NCI-H524 (cell line): Measurements from ENCODE around the gene GALK2.
"Not testable (repeated sequence)": the region's sequence is repeated elsewhere in the genome, so short reads cannot be mapped to it uniquely, and the experiment has no call there.

Experiments used
- DNase-seq, 2 experiments: peaks; one replicate each; lab custom pipeline; 2025; lab: John Stamatoyannopoulos, UW

The GALK2 gene

DNA sequence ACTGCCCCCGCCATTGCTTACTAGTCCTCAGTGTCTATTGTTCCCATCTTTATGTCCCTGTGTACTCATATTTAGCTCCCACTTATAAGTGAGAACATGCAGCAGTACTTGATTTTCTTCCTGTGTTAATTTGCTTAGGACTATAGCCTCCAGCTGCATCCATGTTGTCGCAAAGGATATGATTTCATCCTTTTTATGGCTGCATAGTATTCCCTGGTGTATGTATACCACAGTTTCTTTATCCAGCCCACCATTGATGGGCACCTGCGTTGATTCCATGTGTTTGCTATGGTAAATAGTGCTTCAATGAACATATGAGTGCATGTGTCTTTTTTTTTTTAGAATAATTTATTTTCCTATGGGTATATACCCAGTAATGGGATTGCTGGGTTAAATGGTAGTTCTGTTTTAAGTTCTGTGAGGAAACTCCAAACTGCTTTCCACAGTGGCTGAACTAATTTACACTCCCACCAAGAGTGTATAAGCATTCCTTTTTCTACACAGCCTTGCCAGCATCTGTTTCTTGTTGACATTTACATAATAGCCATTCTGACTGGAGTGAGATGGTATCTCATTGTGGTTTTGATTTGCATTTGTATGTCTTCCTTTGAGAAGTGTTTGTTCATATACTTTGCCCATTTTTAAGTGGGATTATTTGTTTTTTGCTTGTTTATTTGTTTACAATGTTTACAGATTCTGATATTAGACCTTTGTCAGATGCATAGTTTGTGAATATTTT, 53.7 kb downstream of the GALK2 start:
- DNase-seq, result no peak

DNA sequence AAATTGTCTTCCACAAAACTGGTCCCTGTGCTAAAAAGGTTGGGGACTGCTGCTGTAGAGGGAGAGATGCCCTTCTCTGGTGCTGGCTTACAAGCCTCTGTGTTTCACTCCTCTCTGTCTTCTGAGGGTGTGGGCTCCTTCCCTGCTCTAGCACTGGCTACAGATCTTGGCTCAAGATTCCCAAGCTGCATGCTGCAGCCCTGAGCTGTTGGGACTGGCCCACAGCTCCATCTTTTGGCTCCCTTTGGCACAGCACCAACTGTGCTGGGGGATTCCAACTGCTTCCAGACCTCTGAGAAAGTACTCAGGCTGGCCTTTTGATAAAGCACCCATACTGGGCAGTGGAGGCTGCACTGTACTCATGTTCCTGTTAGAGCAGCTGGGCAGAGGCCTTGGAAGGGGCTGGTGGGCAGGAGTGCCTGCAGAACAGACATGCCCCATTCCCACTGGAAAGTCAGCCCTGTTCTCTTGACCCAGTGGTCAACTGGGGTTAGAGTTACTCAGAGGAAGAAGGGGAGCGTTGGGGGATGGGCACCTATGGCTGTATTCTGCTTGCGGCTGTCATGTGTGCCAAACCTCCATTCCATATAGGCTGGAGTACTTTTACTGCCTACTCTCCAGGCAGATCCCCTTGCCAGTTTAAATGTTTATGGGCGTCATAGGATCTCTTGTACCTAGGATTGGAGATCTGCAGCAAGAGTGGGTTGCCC, 55.7 kb downstream of the GALK2 start:
- DNase-seq, result peak; percentile 24 to 77

DNA sequence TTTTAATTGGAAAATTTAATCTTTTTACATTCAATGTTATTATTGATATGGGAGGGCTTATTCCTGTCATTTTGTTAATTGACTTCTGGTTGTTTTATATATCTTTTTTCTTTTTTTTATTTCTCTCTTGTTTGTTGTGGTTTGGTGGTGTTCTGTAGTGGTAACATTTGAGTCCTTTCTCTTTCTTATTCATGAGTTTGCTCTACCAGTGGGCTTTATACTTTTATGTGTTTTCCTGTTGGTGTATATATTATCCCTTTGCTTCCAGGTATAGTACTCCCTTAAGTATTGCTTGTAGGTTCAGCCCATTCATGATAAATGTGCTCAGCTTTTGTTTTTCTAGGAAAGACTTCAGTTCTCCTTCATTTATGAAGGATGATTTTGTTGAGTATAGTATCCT, 57.6 kb downstream of the GALK2 start:
- no peak for DNase-seq

DNA sequence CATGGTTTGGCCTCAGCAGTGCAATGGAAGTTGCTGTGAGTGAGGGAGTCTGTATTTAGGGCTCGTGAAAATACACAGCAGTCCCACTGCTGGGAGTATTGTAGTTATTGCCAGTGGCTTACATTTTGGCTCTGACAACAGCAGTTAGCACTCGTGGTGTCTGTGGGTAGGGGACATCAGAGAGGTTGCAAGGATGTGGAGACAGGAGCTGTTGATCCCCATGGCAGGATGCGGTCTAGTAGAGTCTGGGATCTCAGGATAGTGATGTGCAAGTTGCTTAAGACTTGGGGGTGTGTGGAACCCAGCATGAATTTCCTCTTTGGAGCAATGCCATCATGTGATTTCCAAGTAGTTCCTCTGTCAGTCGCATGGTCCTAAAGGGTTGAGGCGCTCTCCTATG, 59.9 kb downstream of the GALK2 start:
- DNase-seq, result no peak

DNA sequence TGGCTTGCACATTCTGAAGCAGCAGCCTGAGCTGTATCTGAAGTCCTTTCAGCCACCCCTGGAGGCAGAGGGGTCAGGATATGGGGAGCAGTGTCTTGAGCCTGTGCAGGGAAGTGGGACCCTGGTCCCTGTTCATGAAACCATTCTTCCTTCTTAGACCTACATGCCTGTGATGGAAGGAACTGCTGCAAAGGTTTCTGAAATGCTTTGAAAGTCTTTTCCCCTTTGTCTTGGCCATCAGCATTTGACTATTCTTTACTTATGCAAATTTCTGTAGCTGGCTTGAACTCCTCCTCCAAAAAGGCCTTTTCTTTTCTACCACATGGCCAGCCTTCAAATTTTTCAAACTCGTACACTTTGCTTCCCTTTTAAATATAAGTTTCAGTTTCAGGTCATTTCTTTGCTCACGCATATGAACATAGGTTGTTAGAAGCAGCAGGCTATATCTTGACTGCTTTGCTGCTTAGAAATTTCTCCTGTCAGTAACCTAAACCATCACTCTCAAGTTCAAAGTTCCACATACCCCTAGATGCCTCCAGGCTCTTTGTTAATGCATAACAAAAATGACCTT, 62.3 kb downstream of the GALK2 start:
- no peak for DNase-seq

DNA sequence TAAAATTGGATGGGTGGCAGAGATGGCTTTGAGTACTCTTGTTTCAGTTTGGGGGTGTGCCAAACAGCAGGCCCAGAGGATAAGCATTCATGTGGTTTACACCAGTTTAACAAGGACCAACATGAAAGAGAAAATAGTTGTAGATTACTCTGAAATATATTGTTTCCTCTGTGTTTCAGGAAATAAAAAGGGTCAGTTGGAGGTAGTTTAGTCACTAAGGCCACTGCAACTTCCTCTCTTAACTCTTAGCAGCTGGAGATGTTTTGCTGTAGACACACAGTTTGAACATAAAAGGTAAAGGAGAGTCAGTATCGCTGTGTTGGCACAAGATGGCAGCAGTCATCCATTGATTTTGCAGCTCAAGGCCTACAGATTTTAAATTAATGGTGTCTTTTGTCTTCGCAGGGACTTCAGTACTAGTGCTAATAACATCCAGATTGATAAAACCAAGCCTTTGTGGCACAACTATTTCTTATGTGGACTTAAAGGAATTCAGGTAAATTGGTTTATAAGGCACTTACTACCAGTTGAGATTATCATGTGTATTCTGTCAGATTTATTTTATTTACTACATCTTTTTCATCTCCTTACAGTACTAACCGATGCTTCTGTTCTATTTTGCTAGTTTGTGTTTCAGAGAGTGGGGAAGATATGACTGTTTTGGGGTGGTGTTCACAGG, 65.5 kb downstream of the GALK2 start:
- DNase-seq, result peak; percentile 25 to 79

DNA sequence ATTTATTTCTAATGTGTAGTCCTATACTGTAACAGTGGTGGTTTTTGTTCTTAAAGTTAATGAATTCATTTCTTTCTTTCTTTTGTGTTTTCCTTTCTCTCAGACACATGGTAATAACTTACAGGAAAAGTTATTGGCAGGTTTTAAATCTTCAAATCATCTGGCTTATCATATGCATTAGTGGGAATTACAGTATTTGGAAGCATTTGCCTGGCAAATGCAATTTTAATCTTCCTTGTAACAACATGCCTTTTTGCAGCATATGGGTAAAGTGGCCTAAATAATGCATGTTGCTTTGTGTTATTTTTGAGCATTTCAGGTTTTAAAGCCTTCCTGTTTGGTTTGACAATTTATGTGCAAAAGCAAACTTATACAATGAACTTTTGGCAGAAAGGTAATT, 66.8 kb downstream of the GALK2 start:
- DNase-seq, result no peak

DNA sequence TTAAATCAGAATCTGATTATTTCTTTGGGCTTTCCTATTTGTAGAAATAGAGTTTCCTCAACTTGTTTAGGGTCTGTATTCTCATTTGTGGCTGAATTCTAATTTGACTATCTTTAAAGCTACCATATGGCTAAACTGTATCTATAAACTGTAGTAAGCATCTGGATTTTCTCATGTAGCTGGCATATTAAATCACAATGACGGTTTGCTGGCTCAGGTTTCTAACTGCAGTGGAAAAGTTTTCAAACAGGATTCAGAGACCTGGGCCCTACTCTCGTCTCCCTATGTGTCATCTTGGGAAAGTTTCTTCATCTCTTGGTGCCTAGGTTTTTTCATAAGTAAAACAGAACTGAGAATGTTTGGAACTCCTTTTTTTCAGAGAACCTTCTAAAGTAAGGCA, 68.3 kb downstream of the GALK2 start:
- DNase-seq, result peak in 1 of 2 experiments; percentile 60

DNA sequence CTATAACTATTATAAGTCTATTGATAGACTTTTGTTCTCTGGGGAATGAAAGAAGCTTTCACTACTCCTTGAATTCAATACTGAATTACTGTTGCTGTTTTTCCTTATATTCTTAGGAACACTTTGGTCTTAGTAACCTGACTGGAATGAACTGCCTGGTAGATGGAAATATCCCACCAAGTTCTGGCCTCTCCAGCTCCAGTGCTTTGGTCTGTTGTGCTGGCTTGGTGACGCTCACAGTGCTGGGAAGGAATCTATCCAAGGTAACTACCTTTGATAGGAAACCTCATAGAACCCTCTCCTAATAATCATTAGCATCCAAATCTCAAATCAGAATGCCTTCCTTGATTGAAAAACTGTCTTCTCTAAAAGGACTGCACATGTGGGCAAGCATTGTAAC, 69.1 kb downstream of the GALK2 start:
- DNase-seq, result no peak

DNA sequence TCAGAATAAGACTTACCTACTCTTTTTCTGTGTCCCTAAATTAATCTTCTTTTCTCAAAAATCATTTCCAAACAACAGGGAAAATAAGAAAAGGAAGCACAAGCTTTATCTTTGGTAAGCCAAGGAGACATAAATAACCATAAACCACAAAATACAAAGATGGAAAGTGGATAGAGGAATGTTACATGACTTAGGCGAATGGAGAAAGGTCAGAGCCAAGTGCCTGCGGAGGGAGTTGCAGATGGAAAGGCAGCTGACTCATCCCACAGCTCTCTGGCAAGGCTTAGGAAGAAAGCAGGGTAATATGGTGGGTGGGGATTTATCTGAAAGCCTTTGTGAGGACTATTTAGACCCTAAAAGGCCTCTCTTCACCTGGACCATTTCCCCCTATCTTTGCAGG, 72.8 kb downstream of the GALK2 start:
- DNase-seq, result no peak

DNA sequence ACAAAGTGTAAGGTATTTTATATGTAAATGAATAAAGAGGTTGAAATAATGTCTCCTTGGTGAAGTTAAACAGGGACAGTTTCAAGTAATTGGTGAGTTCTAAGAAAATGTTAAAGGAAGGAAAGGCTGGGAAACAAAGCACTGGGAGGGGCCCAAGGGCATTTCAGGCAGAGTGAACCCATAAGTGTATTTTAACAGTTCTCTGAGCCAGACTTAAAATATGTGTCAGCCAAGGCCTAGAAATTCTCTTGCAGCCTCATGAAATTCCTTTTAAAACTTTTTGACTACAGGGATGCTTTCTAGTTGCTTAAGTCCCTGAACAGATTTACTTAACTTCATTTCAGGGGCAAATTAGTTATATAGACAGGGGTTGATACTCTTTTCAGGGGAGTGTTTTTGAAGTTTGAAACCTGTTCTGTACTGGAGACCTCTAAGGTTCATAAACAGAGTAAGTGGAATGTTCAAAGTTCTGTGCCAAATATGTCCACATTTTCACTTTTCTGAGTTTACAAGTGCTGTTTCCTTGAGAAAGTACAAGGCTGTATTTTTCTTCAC, 77.6 kb downstream of the GALK2 start:
- DNase-seq, result no peak

DNA sequence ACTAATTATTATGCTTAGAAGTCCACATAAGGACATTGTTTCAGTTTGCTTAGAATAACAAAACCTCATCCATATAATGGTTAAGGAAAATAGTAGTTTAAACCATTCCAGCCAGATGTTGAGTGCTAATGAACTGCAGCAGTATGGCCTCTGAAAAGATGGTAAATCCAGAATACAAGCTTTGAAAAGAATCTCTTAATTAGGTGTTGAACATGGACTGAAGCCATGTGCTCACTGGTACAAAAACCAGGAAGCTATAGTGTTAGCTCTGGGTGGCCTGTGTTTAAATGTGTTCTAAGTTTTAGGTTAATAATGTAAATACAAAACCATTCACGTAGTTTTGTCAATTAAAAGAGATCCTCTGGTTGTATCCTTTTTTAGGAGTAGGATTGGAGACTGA, 78.2 kb downstream of the GALK2 start:
- no peak for DNase-seq

DNA sequence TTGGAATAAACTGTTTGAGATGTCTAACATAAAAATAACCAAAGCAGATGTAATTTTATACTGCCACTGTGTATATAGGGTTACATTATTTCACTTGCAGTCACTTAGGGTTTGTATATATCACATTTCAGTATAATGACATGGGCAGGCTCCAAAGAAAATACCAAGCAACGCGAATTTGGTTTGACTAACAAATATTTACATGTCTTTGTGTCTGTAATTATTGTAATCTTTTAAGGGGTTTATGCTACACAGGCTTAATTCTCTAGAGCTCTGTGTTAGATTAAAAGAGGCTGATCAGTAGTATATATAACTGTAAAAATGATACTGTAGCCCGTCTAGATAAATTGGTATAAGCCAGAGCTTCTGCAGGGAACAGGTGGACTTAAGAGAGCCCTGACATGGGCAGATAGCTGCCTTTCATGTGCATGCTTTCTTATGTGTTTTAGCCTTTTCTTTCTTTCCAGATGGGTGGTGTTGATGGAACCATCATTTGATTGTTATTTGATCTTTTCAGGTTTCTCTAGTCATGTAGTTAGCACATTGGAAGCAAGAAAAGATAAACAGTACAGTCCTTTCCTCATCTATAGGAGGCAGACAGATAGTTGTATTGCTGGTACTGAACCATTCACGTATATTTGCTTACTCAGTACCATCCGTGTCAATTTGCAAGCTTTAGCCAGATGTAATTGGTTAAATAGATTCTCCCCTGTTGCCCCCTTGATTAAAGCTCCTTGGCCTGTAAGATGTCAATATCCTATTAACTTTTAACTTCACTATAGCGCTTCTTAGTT, 86.1 kb downstream of the GALK2 start:
- no peak for DNase-seq

DNA sequence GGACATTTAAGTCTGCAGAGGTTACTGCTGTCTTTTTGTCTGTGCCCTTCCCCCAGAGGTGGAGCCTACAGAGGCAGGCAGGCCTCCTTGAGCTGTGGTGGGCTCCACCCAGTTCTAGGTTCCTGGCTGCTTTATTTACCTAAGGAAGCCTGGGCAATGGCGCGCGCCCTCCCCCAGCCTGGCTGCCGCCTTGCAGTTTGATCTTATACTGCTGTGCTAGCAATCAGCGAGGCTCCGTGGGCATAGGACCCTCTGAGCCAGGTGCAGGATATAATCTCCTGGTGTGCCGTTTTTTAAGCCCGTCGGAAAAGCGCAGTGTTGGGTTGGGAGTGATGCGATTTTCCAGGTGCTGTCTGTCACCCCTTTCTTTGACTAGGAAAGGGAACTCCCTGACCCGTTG, 95.1 kb downstream of the GALK2 start:
- not testable (repeated sequence) for DNase-seq

DNA sequence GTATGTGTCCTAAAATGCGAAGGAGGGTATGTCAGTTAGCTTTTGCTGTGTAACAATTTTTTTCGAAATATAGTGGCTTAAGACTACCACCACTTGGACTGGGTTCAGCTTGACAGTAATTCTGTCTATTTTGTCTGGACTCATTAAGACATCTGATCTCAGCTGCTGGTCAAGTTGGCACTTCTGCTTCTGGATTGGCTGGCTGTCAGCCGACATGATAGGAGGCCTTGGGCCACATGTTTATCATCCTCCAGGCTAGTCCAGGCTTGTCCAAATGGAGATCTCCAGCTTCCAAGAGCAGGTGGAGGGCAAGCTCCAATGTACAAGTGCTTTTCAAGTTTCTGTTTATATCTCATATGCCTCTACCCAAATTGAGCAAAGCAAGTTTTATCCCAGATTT, 95.9 kb downstream of the GALK2 start:
- DNase-seq, result peak in 1 of 2 experiments; percentile 20

DNA sequence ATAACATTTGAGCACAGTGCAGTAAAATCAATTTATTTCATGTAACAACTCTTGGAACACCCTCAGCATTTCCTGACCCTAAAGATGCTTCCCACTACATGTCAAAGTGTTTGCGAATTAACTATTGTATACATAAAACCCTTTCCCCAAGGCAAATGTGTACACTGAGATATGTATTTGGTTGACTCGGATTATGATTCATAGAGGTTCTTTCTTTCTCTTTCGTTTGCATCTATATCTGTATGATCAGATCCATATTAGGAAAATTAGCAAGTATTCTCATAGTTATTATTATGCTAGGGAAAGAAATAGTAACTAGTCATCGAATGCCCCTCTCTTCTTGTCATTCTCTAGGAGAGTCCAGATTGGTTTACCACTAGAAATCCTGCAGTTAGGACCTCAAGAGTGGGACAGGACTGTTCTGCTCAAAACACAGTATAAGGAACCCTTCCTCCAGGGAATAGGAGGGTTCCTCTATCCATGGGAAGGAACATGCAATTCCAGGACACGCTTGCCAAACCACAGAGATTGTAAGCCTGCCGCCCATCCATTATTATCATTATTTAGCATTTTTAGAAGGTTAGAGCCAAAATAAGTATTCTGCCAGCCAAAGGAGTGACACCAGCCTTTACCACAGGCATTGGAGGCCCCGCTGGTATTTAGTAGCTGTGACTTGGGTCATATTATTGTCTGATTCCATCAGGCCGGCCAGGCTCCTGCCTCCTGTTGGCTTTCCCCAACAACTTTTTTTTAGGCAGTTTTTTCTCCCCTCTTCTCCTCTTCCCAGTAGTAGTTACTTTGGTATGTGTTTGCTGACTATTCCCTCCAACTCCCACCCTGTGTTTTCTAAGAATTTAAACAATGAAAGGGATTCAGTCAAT, 100.7 kb downstream of the GALK2 start:
- DNase-seq, result no peak

DNA sequence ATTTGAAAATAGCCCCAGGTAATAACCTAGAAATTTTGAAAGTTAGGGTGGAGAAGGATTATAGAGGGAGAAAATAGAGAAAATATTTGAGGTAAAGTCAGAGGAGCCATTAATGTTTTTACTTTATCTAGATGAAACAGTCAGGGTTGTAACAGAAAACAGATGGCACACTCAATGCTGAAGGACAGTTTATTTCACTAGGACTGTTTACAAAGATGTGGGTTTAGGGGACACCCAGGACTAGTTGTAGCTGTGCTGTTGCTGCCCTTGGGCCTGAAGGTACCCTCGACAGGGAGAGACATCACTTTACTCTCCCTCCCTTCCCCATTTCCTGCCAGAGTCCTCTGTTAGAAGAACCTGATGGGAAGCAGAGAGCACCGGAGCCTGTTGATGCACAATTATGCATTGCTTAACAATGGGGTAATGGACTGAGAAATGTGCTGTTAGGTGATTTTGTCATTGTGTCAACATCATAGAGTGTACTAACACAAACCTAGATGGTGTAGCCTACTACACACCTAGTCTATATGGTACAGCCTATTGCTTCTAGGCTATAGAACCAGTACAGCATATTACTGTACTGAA, 103.8 kb downstream of the GALK2 start:
- DNase-seq, result no peak

DNA sequence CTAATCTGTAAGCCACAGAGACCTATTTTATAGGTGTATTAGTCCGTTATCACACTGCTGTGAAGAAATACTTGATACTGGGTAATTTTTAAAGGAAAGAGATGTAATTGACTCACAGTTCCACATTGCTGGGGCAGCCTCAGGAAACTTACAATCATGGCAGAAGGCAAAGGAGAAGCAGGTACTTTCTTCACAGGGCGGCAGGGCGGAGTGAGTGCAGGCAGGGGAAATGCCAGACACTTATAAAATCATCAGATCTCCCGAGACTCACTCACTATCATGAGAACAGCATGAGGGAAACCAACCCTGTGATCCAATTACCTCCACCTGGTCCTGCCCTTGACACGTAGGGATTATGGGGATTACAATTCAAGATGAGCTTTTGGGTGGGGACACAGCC, 108.7 kb downstream of the GALK2 start:
- peak in 1 of 2 experiments; percentile 71 for DNase-seq

DNA sequence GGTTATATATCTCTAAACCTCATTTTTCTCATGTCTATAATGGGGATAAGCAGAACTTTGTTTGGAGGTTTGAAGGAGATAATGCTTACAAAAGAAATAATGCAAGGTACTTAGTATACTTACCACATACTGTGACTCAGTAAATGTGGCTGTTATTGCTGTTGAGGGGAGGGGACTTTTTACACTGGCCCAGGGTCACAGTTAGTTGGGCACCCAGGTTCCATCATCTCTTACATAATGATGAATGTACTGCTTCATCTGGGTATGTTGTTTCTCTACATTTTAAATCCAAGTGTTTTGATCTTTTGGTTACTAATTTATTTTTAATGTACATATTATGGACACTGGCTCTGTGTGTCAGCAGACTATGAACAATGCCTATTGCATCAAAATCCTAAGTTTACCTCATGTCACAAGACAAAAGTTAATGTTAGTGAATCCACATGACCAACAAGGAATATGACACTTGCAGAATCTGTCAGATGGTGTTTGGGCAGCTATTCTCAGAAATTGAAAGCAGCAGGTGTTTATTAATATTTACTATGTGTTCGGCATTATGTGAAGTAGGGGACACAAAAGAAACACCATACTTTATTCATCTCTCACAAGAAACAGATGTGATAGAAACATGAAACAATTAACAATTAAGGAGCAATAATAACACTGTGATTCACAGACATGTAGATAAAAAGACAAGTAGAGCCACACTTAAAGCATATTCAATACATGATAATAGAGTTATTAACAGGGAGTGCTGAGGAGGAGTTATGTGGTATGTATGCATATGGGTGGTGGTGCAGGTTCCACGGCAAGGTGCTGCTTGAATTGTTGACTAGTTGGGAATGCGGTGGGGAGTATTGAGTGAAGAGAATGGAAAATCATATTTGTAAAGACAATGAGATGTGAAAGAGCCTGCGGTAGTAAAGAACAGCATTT, 109.7 kb downstream of the GALK2 start:
- DNase-seq, result peak; percentile 5 to 49
